A673 (cell line): ENCODE measurements around the gene WFDC5. TPM values are rescaled to one million over a fixed set of nuclear protein-coding genes. Genes with fewer than 3 reads are reported as not detected.

Experiments used
- total RNA-seq: library from RNA; stranded (reverse); gene quantifications from 2 replicates; pipeline ENCODE4 v1.2.3, GENCODE V29; 2021

Gene WFDC5
- total RNA-seq, 1 experiment from 2014 or later = not detected

Other genes with a start within 250 kb of the WFDC5 start
- 204 and 224 TPM in 2 replicates for gene YWHAB, start 229.5 kb downstream of the WFDC5 start, total RNA-seq
- 42.2 and 47.7 TPM in 2 replicates for gene PABPC1L, start 205.1 kb downstream of the WFDC5 start, total RNA-seq
- 49.3 and 53.5 TPM in 2 replicates for gene TOMM34, start 154.8 kb downstream of the WFDC5 start, total RNA-seq
- 52.7 and 53.2 TPM in 2 replicates for gene STK4, start 148.7 kb downstream of the WFDC5 start, total RNA-seq
- gene KCNS1, start 14.0 kb downstream of the WFDC5 start, total RNA-seq = not detected in 2 replicates
- gene WFDC12, start 9.3 kb upstream of the WFDC5 start, total RNA-seq = not detected in 2 replicates
- not detected in 2 replicates for gene PI3, start 59.7 kb upstream of the WFDC5 start, total RNA-seq
- 2.1 and 5.5 TPM in 2 replicates for gene SEMG1, start 91.9 kb upstream of the WFDC5 start, total RNA-seq
- not detected in 2 replicates for gene SEMG2, start 106.2 kb upstream of the WFDC5 start, total RNA-seq
- not detected in 2 replicates for gene SLPI, start 139.4 kb upstream of the WFDC5 start, total RNA-seq
- not detected in 2 replicates for gene RBPJL, start 191.7 kb upstream of the WFDC5 start, total RNA-seq
- 0.28 and 0.31 TPM in 2 replicates for gene MATN4, start 193.1 kb upstream of the WFDC5 start, total RNA-seq
- 14.8 and 16.3 TPM in 2 replicates for gene SDC4, start 233.2 kb upstream of the WFDC5 start, total RNA-seq
- gene SYS1, start 248.0 kb upstream of the WFDC5 start, total RNA-seq = 20.0 and 22.8 TPM in 2 replicates